HG03103 (cell line): ENCODE results near the gene THSD4.
"Not testable (repeated sequence)": the region's sequence is repeated elsewhere in the genome, so short reads cannot be mapped to it uniquely, and the experiment has no call there.

ENCODE experiments used
- ATAC-seq: cut with Tn5 transposase; IDR thresholded peaks from one replicate; pipeline ENCODE4 v1.9.1; 2021; ENCODE audit warnings: low read depth; ENCODE audit not compliant: unreplicated experiment

The THSD4 gene

DNA sequence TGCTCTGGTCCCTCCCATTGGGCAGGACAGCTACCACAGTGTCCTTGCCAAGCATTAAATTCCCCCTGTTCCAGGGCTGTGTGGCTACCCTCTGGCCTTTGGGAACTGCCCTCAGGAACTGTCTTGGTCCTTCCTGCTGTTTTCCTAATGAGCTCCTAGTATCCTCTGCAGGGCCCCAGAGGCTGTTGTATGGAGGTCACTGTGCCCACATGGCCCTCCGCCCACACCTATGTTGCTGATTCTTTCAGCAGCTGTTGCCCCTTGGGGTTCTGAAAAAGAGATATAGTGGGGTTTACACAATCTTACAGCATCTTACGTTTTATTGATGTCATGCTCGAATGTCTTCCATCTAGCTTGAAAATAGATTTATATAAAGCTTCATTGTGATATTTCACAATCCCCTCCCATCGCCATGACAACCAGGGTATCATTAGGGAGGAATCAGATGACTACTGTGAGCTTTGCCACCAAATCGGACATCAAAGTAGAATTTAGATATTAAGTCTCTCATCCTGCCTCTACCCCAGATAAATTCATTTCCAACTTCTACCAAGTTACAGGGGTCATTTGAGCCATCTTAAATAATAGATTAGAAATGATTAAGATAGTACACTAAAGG, 598.0 kb downstream of the THSD4 start:
- no peak for ATAC-seq

DNA sequence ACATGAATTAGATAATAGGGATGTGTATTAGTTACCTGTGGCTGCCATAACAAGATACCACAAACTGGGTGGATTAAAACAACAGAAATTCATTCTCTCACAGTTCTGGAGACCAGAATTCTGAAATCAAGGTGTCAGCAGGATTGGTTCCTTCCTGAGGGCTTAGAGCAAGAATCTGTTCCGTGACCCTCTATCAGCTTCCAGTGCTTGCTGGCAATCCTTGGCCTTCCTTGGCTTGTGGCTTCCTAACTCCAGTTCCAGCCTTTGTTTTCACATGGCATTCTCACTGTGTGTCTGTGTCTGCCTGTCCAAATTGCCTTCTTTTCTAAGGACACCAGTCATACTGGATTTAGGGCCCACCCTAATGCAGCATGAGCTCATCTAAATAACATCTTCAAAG, 600.6 kb downstream of the THSD4 start:
- ATAC-seq = no peak

DNA sequence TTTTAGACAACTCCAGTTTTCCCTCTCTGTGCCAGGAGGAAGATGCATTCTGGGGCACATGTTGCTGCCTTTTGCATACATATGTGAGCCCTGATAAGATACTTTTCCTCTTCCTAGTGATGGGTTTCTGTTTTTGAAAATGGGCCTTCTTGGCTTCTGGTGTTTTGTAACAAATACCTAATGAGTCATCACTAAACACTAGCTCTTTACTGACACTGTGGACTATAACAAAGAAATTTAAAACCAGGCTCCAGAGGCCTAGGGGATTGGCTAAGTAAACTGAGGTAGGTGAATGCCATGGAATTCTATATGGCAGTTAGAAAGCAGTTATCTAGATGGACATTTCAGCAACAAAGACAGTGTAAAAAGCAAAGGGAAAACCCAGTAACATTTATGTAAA, 601.7 kb downstream of the THSD4 start:
- no peak for ATAC-seq

DNA sequence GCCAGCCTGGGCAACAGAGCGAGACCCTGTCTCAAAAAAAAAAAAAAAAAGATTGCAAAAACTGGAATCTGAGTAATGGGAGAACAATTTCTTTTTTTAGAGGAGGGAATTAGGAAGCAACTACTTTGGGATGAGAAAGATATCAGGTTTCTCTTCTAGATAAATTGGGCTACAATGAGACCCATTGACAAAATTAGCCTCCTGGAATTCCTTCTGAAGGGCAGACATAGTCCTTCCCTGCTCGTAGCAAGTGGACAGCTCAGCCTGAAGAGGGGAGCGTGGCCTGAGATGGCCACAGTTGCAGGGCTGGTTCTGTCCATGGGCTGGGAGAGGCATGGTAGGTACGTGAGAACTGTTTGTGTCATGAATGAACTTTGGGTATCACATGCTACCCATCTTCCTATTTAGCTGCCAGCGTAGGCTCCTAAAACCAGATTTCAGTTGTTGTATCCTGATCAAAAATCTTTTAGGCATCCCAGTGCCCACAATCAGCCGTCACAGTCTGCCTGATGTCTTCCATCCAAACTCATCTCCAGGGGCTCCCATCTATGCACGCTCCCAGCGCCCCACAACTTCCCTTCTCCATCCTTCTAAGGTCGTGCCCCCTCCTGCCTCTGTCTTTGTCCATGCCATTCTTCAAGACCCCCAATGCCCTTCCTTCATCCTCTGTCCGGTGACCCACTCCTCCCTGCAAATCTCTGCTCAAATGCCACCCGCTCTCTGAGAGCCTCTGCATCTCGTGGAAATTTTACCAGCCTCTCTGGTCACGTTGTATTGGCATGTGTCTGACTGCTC, 603.0 kb downstream of the THSD4 start:
- no peak for ATAC-seq

DNA sequence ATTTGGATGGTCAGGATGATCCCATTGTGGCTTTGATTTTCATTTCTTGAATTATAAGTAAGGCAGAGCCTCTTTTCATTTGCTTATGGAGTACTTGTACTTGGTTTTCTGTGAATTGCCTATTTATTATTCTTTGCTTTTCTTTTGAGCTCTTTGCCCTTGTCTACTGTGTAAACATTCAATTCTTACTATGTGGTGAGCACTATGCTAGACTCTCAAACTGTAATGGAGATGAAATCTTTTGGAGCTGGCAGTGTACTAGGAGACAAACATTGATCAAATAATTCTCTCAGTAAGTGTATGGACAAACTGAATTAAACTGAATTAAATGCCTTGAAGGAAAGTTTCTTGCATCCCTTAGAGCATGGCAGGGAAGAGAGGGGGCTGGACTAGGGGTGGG, 608.1 kb downstream of the THSD4 start:
- ATAC-seq = no peak

DNA sequence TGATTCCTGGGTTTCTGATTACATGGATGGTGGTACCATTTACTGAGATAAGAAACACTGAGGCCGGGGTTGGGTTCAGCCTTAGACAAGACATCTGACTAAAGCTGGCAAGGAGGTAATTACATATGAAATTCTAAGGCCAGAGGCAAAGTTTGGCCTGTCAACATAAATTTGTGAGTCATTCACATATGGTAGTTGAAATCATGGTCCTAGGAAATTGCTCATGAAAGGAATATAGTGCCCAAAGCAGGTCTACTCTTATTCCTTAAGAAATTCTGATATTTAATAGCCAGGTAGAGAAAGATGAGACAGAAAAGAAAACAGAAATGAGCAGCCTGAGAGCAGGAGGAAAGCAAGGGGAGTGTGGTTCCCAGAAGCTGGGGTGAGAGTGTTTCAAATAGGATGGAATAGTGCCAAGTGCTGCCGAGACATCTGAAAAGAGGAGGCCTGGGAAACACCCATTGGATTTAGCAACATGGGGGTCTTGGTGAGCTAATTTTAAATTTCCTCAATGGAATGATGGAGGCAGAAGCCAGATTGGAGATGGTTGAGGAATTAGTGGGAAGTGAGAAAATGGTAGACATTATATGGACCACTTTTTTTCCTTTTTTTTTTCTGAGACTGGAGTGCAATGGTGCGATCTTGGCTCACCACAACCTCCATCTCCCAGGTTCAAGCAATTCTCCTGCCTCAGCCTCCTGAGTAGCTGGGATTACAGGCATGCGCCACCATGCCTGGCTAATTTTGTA, 610.1 kb downstream of the THSD4 start:
- ATAC-seq = not testable (repeated sequence)

DNA sequence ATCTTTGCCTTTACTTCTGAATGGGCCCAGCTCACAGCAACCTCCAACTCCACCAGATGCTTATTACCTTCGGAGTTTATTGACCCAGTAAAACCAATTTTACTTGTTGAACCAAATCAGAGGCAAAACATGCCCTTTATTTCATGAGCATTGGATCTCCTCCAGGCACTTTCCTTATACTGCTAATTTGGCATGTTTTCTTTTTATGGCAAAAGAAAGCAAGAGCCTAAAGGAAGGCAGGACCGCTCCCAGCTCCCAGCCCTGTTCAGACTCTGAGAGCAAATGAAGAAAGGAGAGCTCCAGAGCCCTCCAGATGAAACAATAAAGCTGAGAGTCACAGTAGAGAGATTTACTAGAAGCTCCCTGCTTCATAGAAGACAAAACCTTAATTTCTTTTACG, 613.6 kb downstream of the THSD4 start:
- ATAC-seq = no peak

DNA sequence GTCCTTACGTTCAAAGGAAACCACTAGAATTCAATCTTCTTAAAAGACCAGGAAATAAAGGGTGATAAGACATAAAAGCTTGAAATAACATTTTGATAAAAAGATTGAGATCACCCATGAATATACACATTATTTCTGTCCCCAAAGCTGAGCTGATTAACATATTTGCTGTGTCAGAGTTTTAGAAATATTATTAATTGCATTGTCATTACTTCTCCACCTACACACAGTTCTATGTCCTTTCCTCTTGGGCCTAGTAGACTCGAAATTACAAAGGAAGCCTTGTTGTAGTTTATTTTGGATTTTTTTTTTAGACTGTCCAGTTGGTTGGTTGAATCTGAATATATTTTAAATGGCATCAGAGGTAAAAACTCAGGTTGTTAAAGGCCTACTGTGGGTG, 614.0 kb downstream of the THSD4 start:
- ATAC-seq = no peak

DNA sequence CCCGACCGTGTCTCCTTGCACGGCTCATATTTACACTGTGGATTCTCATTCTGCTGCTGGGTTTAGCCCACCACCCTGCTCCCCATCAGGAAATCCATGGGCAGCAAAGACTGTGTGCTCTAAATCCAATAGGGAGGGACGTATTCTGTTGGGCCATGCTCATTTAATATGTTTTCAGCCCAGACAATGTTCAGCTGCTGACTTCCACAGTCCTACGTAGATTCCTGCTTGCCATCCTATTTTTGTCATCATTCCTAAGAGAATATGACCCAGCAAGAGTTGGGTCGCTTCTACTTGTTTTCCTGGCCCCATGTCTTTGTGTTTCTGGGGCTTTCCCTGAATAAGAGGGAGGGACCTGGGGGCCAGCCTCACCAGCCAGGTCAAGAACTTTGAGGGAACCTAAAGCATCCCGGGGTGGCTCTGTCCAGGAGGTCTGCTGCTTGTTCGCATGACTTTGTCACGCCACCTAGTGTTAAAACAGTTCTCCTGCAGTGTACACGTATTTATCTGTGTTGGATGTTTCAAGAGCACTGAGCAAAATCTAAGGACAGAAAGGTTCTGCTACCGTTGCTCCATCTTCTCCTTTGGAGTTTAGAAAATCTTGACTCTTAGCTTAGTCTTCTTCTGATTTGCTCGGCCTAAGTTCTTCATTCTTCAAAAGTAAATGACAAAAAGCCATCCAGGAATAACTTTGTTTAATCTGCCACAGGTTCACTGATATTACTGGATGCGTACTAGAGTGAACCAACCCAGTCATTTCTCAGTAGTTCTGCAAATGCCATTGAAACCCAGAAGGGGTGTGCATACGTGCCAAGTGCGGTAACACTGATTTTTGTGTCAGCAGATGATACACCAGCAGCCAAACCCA, 615.2 kb downstream of the THSD4 start:
- ATAC-seq = no peak

DNA sequence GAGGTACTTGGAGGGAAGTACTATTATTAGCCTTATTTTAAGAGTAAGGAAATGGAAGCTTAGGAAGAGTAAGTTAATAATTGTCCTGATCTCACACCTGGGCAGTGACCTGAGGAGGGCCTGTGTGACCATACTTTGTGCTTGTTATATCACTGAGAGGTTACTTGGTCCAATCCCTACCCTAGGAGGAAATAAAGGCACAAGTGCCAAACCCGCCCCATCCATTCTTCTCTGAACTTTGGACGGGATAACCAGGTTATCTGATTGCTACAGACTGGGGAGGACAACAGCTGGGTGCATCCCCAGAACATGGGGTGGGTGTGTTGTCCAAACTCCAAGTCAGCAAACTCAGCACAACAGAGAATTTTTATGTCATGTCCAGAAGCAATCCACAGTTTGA, 617.4 kb downstream of the THSD4 start:
- ATAC-seq = no peak

DNA sequence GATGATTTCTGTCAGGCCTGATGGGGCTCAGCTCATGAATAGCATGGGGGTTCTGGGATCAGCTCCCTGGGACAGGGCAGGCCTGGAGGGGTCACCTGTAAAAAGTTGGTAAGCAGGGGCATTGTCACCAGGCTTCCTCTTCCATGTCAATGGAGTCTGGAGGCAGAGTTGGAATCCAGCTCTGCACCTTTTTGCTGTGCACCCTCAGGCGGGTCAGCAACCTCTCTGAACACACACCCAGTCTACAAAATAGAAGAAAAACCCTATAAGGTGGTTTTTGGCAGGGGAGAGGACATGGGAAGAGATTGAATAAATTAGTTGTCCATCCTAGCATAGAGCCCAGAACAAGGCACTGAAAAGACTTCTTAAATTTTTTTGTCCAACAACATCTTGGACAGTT, 617.9 kb downstream of the THSD4 start:
- ATAC-seq = no peak

DNA sequence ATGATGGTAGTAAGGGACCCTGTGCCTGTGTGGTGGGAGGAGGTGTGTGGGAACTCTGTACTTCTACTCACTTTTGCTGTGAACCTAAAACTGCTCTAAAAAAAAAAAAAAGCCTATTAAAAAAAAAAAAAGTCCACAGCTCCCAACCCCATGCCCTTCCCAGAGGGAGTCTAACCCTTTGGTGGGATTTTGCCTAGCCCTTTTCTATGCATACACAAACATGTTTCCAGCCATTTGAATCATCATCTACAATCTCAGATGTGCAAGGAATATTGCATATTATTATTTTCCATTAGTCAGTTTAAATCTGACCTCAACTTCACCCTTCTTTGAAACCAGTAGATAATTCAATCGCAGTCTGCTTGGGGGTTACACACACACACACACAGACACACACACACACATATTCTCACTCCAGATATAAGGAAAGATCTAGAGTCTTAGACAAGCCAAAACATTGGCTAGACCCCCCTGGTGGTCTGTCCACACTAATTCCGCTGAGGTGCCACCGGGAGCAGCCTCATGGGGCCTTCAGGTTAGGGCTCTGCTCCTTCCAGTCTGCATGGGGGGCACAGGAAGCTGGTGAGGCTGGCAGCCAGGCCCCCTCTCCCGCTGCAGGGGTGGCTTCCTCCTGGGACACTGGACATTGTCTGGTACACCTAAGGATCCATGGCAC, 619.6 kb downstream of the THSD4 start:
- ATAC-seq = no peak

DNA sequence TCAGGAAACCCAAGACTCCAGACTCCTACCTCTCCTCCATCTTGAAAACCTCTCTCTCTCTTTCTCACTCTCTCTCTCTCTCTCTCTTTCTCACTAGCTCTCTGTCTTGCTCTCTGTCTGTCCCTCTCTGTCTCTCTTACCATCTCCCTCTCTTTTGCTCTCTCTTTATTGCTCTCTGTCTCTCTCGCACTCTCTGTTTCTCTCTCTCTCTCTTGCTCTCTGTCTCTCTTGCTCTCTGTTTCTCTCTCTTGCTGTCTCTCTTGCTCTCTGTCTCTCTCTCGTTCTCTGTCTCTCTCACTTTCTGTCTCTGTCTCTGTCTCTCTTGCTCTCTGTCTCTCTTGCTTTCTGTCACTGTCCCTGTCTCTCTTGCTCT, 620.1 kb downstream of the THSD4 start:
- ATAC-seq = no peak

DNA sequence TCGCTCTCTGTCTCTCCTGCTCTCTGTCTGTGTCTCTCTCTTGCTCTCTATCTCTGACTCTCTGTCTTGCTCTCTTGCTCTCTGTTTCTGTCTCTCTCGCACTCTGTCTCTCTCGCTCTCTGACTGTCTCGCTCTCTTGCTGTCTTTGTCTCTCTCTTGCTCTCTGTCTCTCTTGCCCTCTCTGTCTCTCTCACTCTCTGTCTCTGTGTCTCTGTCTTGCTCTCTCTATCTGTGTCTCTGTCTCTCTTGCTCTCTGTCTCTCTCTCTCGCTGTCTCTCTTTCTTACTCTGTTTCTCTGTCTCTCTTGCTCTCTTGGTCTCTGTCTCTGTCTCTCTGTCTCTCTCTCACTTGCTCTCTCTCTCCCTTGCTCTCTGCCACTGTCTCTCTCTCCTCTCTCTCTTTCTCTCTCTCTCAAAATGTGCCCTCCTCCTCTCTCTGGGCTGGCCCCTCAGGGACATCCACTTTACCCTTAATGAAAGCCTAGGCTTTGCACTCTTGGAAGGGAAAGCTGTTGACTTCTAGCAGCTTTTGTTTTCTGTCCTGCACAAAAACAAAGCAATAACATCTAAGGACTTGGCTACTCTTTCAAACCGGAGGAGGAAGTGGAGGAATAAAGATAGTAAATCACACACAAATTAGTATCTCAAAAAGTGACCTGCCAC, 621.1 kb downstream of the THSD4 start:
- ATAC-seq = no peak

DNA sequence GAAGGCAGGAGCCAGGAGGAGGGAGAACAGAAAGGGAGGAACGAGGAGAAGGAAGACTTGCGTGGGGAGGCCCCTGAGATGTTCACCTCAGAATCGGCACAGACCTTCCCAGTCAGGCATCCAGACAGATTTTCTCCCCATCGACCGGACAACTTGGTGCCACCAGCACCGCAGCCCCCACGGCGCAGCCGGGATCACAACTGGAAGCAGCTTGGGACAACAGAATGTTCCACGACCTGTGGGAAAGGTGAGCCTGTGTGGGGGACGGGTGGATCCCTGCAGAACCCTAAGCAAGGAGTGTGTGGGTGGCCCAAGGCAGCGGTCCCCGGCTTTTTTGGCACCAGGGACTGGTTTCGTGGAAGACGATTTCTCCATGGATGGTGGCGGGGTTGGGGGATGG, 622.5 kb downstream of the THSD4 start:
- no peak for ATAC-seq

DNA sequence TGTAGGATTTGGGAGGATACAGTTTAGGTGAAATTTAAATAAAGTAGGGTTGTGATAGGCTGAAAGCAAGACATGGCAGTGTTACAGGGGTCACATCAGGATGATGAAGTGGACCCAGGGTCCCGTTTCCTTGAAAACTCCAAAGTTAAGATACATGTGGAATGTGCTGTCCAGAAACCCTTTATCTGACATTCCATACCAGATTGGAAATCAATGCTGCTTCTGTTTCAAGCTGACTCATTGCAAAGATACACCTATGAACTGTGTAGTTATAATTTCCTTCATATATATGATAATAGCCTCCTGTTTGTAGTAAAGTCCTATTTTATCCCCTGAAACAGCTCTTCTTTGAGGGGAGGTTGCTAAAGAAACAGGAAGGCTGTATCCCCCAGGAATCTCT, 624.1 kb downstream of the THSD4 start:
- no peak for ATAC-seq

DNA sequence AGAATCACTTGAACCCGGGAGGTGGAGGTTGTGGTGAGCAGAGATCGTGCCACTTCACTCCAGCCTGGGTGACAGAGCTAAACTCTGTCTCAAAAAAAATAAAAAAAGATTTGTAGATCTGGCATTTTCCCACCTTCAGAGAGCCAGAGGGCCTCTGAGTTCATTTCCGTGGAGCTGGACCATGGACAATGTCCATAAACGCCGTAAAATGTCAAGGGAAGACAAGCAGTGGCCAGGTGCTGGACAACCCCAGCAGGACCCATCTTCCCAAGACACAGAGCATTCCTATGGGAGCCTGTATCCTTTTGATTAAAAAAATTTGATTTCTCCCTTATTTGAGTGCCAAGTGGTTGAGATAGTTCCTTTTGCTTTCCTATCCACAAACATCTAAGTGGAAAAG, 627.7 kb downstream of the THSD4 start:
- no peak for ATAC-seq

DNA sequence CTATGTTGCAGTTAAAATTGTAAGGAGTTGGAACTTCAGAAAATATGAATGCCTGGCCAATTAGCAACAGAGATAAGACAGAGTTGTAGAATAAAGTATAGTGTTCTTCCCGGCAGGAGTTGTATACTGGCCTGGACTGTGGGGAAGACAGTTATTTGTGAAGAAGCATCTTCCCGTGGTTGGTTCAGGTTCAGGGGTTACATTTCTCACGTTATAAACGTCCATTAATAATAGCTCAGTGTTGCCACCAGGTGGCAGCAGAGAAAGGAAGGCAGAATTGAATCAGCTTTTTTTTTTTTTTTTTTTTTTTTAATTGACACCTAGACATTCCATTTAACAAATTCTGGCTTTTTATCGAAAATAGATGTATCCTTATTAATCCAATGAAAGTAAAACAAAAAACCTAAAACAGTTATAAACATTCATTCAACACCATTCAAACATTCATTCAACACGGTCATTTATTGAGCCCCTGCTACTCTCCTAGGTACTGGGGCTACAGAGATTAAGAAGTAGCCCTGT, 628.7 kb downstream of the THSD4 start:
- no peak for ATAC-seq

DNA sequence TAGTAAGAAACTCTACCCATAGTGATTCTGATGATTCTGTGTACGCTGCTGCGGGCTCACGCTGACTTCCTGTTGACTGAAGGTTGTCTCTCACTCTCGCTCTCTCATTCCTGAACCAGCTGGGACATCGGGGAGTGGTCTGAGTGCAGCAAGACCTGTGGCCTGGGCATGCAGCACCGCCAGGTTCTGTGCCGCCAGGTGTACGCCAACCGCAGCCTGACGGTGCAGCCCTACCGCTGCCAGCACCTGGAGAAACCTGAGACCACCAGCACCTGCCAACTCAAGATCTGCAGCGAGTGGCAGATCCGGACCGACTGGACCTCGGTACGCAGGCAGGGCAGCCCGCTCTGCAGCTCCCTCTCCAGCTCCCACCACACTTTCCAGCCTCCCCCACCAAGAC, 631.4 kb downstream of the THSD4 start:
- ATAC-seq = no peak
